Thoracic aorta (tissue), 2 donors: Measurements from ENCODE around the gene STKLD1. TPM values are rescaled to one million over a fixed set of nuclear protein-coding genes. Genes with fewer than 3 reads are reported as not detected.
"Not testable (repeated sequence)": the region's sequence is repeated elsewhere in the genome, so short reads cannot be mapped to it uniquely, and the experiment has no call there.

Experiments
- ATAC-seq: fragments of 150-250 bp; one replicate; pipeline ENCODE4 v1.8.0; 2017; ENCODE audit warnings: low read depth; ENCODE audit not compliant: insufficient number of reproducible peaks, low FRiP score
- DNase-seq: peaks from one replicate; pipeline ENCODE4 v3.0.0-alpha.2; 2020; ENCODE audit warnings: low spot score
- H3K27ac ChIP-seq, 2 donors: fragments of 200-600 bp; sonication (generic); 1 replicate in 1 of 2; 2 replicates in 1 of 2; pipeline ENCODE4 v1.5.1; 2016; ENCODE audit warnings: mild to moderate bottlenecking in 2 of 2, moderate library complexity in 2 of 2
- H3K27me3 ChIP-seq: fragments of 200-600 bp; sonication (generic); replicated peaks from 2 replicates; pipeline ENCODE4 v1.6.0; 2016; ENCODE audit warnings: mild to moderate bottlenecking; ENCODE audit not compliant: insufficient read depth
- H3K36me3 ChIP-seq: fragments of 200-600 bp; sonication (generic); one replicate; pipeline ENCODE4 v1.5.1; 2016
- H3K4me1 ChIP-seq, 2 donors: fragments of 200-600 bp; sonication (generic); 1 replicate in 1 of 2; 2 replicates in 1 of 2; pipeline versions ENCODE4 v1.5.1 to v1.6.0; 2016; ENCODE audit warnings: low read depth in 2 of 2, mild to moderate bottlenecking in 1 of 2; ENCODE audit not compliant: control insufficient read depth in 1 of 2
- H3K4me3 ChIP-seq: fragments of 200-600 bp; sonication (generic); 2 replicates; pipeline ENCODE4 v1.5.1; 2016; ENCODE audit warnings: mild to moderate bottlenecking
- H3K9me3 ChIP-seq: fragments of 200-600 bp; sonication (generic); 2 replicates; pipeline ENCODE4 v1.5.1; 2016
- total RNA-seq, 2 donors: library from RNA; depleted of rRNA; stranded (reverse); fragments of >200 nt; gene quantifications; one replicate each; pipeline versions ENCODE4 v1.1.0 to v1.2.3, GENCODE V29; 2016
- TF ChIP-seq, protein P1 (sequence below): fragments of 200-600 bp; sonication (generic); IDR thresholded peaks from one replicate; pipeline ENCODE4 v1.5.1; 2019; ENCODE audit warnings: antibody characterized with exemption

The STKLD1 gene
- total RNA-seq, 2 donors from 2014 or later, result 0.42 TPM; not detected in 1

DNA sequence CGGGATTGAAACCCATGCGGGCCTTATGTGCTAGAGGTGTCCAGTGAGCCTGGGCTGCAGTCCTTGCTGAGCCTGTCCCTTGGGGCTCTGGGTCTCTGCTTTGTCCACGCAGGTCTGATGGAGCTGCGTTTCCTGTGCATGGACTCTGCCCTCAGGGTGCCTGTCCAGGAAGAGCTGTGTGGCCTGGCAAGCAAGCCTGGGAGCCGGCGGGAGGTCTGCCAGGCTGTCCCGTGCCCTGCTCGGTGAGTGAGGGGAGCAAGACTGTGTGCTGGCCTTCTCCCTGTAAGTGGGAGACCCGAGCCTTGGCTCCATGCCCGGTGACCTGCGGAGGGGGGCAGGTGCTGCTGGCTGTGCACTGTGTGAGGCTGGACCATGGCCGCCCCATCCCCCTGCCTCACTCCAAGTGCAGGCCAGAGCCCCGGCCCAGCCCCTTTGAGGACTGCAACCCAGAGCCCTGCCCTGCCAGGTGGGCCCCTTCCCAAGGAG is 72.4 kb downstream of the STKLD1 start:
- Histone ChIP-seq H3K9me3 (no peaks in the 10 kb centered on the region), H3K4me3 (no peak overlapping the region), H3K4me1 (no peaks in the 10 kb centered on the region), H3K27ac (no peak overlapping the region), H3K27me3 (no peaks in the 10 kb centered on the region), H3K36me3 (no peaks in the 10 kb centered on the region)
- DNase-seq (no peak), ATAC-seq (no peak)
- TF ChIP-seq, protein P1, sequence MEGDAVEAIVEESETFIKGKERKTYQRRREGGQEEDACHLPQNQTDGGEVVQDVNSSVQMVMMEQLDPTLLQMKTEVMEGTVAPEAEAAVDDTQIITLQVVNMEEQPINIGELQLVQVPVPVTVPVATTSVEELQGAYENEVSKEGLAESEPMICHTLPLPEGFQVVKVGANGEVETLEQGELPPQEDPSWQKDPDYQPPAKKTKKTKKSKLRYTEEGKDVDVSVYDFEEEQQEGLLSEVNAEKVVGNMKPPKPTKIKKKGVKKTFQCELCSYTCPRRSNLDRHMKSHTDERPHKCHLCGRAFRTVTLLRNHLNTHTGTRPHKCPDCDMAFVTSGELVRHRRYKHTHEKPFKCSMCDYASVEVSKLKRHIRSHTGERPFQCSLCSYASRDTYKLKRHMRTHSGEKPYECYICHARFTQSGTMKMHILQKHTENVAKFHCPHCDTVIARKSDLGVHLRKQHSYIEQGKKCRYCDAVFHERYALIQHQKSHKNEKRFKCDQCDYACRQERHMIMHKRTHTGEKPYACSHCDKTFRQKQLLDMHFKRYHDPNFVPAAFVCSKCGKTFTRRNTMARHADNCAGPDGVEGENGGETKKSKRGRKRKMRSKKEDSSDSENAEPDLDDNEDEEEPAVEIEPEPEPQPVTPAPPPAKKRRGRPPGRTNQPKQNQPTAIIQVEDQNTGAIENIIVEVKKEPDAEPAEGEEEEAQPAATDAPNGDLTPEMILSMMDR, result no peak

- no peak for DNase-seq
- no peaks in the 10 kb centered on the region for H3K9me3 ChIP-seq
- TF ChIP-seq, protein P1, result no peak
- ATAC-seq, result no peak
- no peak overlapping the region for H3K27ac ChIP-seq
- H3K4me3 ChIP-seq, result no peak overlapping the region
- H3K4me1 ChIP-seq, result no peaks in the 10 kb centered on the region
- H3K36me3 ChIP-seq, result no peaks in the 10 kb centered on the region
- H3K27me3 ChIP-seq, result no peaks in the 10 kb centered on the region
Observed at GRCh38 chr9:133449760-133450159, 73.6 kb downstream of the STKLD1 start.

GRCh38 chr9:133451865-133452264 is 75.7 kb downstream of the STKLD1 start:
- not testable (repeated sequence) for H3K27me3 ChIP-seq, ATAC-seq, H3K4me1 ChIP-seq, H3K27ac ChIP-seq, H3K4me3 ChIP-seq, H3K9me3 ChIP-seq, DNase-seq, H3K36me3 ChIP-seq

DNA sequence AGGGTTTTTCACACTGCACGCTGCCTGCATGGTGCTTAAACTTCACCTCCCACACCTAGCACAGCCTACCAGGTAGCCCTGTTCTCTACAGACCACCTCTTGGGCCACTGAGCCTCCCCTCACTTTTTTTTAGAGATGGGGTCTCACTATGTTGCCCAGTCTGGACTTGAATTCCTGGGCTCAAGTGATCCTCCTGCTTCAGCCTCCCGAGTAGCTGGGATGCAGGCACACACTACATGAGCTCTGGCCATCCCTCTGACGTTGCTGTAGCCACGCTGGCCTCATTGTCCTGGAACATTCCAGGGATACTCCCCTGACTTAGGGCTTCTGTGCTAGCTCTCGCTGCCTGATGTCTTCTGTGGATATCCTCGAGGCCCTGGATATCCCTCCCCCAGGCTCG is 76.4 kb downstream of the STKLD1 start:
- Histone ChIP-seq H3K4me1 (no peaks in the 10 kb centered on the region), H3K27ac (no peak overlapping the region), H3K27me3 (no peaks in the 10 kb centered on the region), H3K36me3 (no peaks in the 10 kb centered on the region), H3K9me3 (no peaks in the 10 kb centered on the region), H3K4me3 (no peak overlapping the region)
- TF ChIP-seq, protein P1, result no peak
- no peak for ATAC-seq
- no peak for DNase-seq

DNA sequence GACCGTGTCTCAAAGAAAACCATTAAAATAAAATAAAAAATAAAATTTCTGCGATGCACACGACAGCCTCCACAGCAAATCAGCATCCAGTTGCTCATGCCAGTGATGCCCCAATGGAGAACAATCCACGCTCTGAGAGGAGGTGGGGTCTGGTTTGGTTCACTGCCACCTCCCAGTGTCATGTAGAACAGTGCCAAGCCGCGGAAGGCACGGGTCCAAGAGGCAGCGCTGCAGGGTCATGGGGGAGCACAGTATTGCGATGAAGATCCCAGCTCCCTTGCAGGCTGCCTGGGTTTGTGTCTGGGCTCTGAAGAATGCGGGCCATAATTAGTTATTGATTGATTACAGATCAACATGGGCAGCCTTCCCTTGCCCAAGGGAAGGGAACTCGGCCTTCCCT is 77.5 kb downstream of the STKLD1 start:
- no peak for ATAC-seq
- no peaks in the 10 kb centered on the region for H3K9me3 ChIP-seq

More for the DNA sequence above, 77.5 kb downstream of the STKLD1 start:
- H3K36me3 ChIP-seq, result no peaks in the 10 kb centered on the region
- no peak for DNase-seq
- H3K4me3 ChIP-seq, result no peak overlapping the region
- H3K4me1 ChIP-seq, result peaks cover 0 to 1% of the 10 kb centered on the region in 2 donors
- no peak overlapping the region for H3K27ac ChIP-seq
- H3K27me3 ChIP-seq, result no peaks in the 10 kb centered on the region
- TF ChIP-seq, protein P1, result no peak
